Breast epithelium (tissue), 3 donors: ENCODE data around the gene OSBPL6.

Source experiments
- POLR2A ChIP-seq: fragments of 450-650 bp; IDR thresholded peaks from one replicate; pipeline ENCODE4 v1.6.1; 2016; ENCODE audit warnings: antibody characterized with exemption, mild to moderate bottlenecking, moderate library complexity
- POLR2AphosphoS5 ChIP-seq, 3 donors: sonication (generic); formaldehyde crosslinking; IDR thresholded peaks; one replicate each; pipeline ENCODE4 v1.6.1; 2017; ENCODE audit warnings: antibody characterized with exemption in 3 of 3
- TF ChIP-seq, protein P1 (sequence below), 3 donors: fragments of 450-650 bp; IDR thresholded peaks; one replicate each; pipeline ENCODE4 v1.5.1; 2016 to 2017; ENCODE audit warnings: antibody characterized with exemption in 3 of 3, mild to moderate bottlenecking in 3 of 3, moderate library complexity in 3 of 3

DNA sequence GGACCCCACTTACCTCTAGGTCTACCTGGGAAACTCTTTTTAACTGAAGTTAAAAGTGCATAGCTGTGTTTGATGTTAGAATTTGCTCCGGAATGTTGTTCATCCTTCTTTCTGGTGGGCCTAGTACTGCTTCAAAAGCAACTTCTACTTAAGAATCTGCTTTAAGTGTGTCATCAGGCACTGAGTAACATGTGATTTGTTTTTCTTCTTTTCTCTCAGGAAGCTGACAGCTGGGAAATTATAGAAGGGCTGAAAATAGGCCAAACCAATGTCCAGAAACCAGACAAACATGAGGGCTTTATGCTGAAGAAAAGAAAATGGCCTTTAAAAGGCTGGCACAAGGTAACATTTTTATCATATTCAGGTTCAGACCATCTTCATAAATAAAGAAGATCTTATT, 133.7 kb downstream of the OSBPL6 start:
- TF ChIP-seq POLR2A (no peak), POLR2AphosphoS5 (IDR thresholded peaks at IDR 0.05) (no peak)
- TF ChIP-seq, protein P1, sequence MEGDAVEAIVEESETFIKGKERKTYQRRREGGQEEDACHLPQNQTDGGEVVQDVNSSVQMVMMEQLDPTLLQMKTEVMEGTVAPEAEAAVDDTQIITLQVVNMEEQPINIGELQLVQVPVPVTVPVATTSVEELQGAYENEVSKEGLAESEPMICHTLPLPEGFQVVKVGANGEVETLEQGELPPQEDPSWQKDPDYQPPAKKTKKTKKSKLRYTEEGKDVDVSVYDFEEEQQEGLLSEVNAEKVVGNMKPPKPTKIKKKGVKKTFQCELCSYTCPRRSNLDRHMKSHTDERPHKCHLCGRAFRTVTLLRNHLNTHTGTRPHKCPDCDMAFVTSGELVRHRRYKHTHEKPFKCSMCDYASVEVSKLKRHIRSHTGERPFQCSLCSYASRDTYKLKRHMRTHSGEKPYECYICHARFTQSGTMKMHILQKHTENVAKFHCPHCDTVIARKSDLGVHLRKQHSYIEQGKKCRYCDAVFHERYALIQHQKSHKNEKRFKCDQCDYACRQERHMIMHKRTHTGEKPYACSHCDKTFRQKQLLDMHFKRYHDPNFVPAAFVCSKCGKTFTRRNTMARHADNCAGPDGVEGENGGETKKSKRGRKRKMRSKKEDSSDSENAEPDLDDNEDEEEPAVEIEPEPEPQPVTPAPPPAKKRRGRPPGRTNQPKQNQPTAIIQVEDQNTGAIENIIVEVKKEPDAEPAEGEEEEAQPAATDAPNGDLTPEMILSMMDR (IDR thresholded peaks at IDR 0.05) = no peak
